Stimulated activated CD8-positive, alpha-beta memory T cell treated with anti-CD3 and anti-CD28 coated beads, Interleukin-7, amount 100 ng/mL, for 48 hours (primary cell): ENCODE measurements around the gene BRMS1L.
"Not testable (repeated sequence)": the region's sequence is repeated elsewhere in the genome, so short reads cannot be mapped to it uniquely, and the experiment has no call there.

Experiments
- DNase-seq, 2 donors: peaks; one replicate each; pipeline ENCODE4 v3.0.0-alpha.2; 2020; ENCODE audit warnings: low read depth in 1 of 2; ENCODE audit errors: extremely low read depth in 1 of 2

BRMS1L gene

GRCh38 chr14:35826218-35826951 is at the start of gene BRMS1L:
Gene BRMS1L (plus strand): TSS chr14:35826338. CDS start chr14:35826517, 179 bp downstream.
- peak; percentile 92 to 98 for DNase-seq

- DNase-seq = no peak
These were observed 49.3 kb upstream of the BRMS1L start for GRCh38 chr14:35776823-35777222.

- not testable (repeated sequence) for DNase-seq
These were observed 48.6 kb upstream of the BRMS1L start for GRCh38 chr14:35777550-35777949.

GRCh38 chr14:35779368-35779767 is 46.8 kb upstream of the BRMS1L start:
- no peak for DNase-seq

- no peak for DNase-seq
These were observed 42.4 kb upstream of the BRMS1L start for GRCh38 chr14:35783699-35784098.

- no peak for DNase-seq
These were observed 39.3 kb upstream of the BRMS1L start for GRCh38 chr14:35786856-35787255.

- no peak for DNase-seq
These were observed 36.5 kb upstream of the BRMS1L start for GRCh38 chr14:35789651-35790050.

GRCh38 chr14:35797796-35798195 is 28.3 kb upstream of the BRMS1L start:
- no peak for DNase-seq

GRCh38 chr14:35806006-35806907 is 19.9 kb upstream of the BRMS1L start:
- DNase-seq = no peak

GRCh38 chr14:35807131-35807961 is 18.8 kb upstream of the BRMS1L start:
- no peak for DNase-seq

GRCh38 chr14:35808076-35808637 is 18.0 kb upstream of the BRMS1L start:
- no peak for DNase-seq

GRCh38 chr14:35808638-35809563 is 17.2 kb upstream of the BRMS1L start, which contains the start of gene RALGAPA1:
Gene RALGAPA1 (minus strand): TSS chr14:35809295. CDS start chr14:35808835, 460 bp downstream.
- peak; percentile 79 to 87 for DNase-seq

GRCh38 chr14:35809597-35809996 is 16.5 kb upstream of the BRMS1L start:
- no peak for DNase-seq

GRCh38 chr14:35810963-35811362 is 15.2 kb upstream of the BRMS1L start:
- DNase-seq = no peak

GRCh38 chr14:35814371-35815005 is 11.7 kb upstream of the BRMS1L start:
- DNase-seq = peak; percentile 33 to 63

- DNase-seq = no peak
These were observed 7.6 kb upstream of the BRMS1L start for GRCh38 chr14:35818346-35819115.

GRCh38 chr14:35819591-35820540 is 6.3 kb upstream of the BRMS1L start:
- DNase-seq = no peak
